ENCODE results near the gene PVALB. TPM values are rescaled to one million over a fixed set of nuclear protein-coding genes. Genes with fewer than 3 reads are reported as not detected.

PVALB gene
- polyA plus RNA-seq, 2 of the 4 experiments (the other 2 are of a cell fraction) = not detected

DNA sequence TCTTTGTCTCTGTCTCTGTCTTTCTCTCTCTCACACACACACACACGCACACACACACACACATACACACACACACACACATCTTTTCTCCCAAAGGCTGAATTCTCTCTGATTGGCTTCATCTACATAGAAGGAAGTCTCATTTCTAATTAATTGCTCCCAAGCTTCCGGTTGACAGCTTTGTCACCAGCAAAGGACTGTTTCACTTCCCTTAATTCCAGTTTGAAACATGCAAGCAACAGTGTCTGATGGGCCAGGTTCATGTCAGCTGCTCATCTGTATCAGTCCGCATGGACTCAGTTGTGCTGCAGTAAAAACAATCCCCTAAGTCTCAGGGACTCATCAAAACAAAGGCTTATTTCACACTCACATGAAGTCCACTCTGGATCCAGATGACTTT, 16.2 kb upstream of the PVALB start:
- no peak overlapping the region for H3K4me3 ChIP-seq
- H3K4me2 ChIP-seq = no peak overlapping the region
- no peak for TF ChIP-seq EHF (CRISPR knock-in tag; IDR thresholded peaks at IDR 0.05)
- TF ChIP-seq MYC (IDR thresholded peaks at IDR 0.05; ENCODE audit: borderline replicate concordance, low read length) = no peak
- TF ChIP-seq, protein P1, sequence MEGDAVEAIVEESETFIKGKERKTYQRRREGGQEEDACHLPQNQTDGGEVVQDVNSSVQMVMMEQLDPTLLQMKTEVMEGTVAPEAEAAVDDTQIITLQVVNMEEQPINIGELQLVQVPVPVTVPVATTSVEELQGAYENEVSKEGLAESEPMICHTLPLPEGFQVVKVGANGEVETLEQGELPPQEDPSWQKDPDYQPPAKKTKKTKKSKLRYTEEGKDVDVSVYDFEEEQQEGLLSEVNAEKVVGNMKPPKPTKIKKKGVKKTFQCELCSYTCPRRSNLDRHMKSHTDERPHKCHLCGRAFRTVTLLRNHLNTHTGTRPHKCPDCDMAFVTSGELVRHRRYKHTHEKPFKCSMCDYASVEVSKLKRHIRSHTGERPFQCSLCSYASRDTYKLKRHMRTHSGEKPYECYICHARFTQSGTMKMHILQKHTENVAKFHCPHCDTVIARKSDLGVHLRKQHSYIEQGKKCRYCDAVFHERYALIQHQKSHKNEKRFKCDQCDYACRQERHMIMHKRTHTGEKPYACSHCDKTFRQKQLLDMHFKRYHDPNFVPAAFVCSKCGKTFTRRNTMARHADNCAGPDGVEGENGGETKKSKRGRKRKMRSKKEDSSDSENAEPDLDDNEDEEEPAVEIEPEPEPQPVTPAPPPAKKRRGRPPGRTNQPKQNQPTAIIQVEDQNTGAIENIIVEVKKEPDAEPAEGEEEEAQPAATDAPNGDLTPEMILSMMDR (IDR thresholded peaks at IDR 0.05) = no peak
- TF ChIP-seq CHD4 (IDR thresholded peaks at IDR 0.05; ENCODE audit: borderline replicate concordance) = no peak
- 63% methylated on average over 3 of the region's 3 CpGs for WGBS (ENCODE audit: missing lambda C conversion rate)
- FAIRE-seq (no peak), DNase-seq (ENCODE audit: low read depth in 1 of 2, low spot score in 1 of 2) (no peak), ATAC-seq (no peak)
- H3K4me1 ChIP-seq = no peaks in the 10 kb centered on the region
- CTCF ChIA-PET = interaction anchor here (0.7 kb wide), 1 partner anchor 23 kb away, joined by 3 read pairs; no protein-coding TSS in a partner anchor
- no peak overlapping the region for H3K27ac ChIP-seq
- 0 out of 3 replicates have a peak, but pooled peaks cover 2% of the 10 kb centered on the region for H3K9me3 ChIP-seq
- POLR2A ChIA-PET = interaction anchor here (1.2 kb wide), 1 partner anchor 57 kb away, joined by 3 read pairs; no protein-coding TSS in a partner anchor

DNA sequence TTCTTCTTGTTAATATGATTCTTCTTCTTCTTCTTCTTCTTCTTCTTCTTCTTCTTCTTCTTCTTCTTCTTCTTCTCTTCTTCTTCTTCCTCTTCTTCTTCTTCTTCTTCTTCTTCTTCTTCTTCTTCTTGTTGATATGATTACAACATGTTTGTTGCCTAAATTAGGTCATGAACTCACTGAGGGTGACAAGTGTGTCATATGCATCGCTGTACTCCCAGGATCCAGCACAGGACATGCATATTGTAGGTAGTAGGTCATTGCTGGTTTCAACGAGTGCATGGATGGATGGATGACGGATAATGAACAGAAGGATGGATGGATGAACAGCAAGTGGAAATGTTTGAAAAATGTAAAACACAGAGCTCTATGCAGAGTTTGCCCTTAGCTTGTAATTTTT, 14.9 kb upstream of the PVALB start:
- Histone ChIP-seq H3K9me3 (no peaks in the 10 kb centered on the region), H3K4me3 (no peak overlapping the region), H3K4me2 (no peak overlapping the region), H3K4me1 (no peaks in the 10 kb centered on the region), H3K27ac (no peak overlapping the region)
- 27% methylated on average over 3 of the region's 3 CpGs for WGBS (ENCODE audit: missing lambda C conversion rate)
- CTCF ChIA-PET = interaction anchor here (1.3 kb wide), 1 partner anchor 25 kb away, joined by 3 read pairs; no protein-coding TSS in a partner anchor
- FAIRE-seq = no peak
- no peak for TF ChIP-seq CHD2 (IDR thresholded peaks at IDR 0.05; ENCODE audit: low read length, partially characterized antibody)
- TF ChIP-seq HDAC2 (IDR thresholded peaks at IDR 0.05) = no peak
- TF ChIP-seq ZNF302 (CRISPR knock-in tag; IDR thresholded peaks at IDR 0.05) = no peak
- no peak for TF ChIP-seq NFE2L2 (conservative IDR thresholded peaks at IDR 0.05; ENCODE audit: low read length)
- TF ChIP-seq MAFK (IDR thresholded peaks at IDR 0.05; ENCODE audit: partially characterized antibody) = no peak
- TF ChIP-seq GATA3 (IDR thresholded peaks at IDR 0.05; ENCODE audit: borderline replicate concordance) = no peak
- TF ChIP-seq, protein P2, sequence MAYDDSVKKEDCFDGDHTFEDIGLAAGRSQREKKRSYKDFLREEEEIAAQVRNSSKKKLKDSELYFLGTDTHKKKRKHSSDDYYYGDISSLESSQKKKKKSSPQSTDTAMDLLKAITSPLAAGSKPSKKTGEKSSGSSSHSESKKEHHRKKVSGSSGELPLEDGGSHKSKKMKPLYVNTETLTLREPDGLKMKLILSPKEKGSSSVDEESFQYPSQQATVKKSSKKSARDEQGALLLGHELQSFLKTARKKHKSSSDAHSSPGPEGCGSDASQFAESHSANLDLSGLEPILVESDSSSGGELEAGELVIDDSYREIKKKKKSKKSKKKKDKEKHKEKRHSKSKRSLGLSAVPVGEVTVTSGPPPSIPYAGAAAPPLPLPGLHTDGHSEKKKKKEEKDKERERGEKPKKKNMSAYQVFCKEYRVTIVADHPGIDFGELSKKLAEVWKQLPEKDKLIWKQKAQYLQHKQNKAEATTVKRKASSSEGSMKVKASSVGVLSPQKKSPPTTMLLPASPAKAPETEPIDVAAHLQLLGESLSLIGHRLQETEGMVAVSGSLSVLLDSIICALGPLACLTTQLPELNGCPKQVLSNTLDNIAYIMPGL (CRISPR knock-in tag; IDR thresholded peaks at IDR 0.05; ENCODE audit: borderline replicate concordance) = no peak
- TF ChIP-seq NR3C1 (IDR thresholded peaks at IDR 0.05) = no peak
- no peak for TF ChIP-seq FOXS1 (CRISPR knock-in tag; IDR thresholded peaks at IDR 0.05)
- no peak for TF ChIP-seq MYC (IDR thresholded peaks at IDR 0.05; ENCODE audit: borderline replicate concordance, low read length)
- no peak for TF ChIP-seq RCOR1 (IDR thresholded peaks at IDR 0.05; ENCODE audit: low read depth, low read length)
- TF ChIP-seq ESRRA (IDR thresholded peaks at IDR 0.05; ENCODE audit: borderline replicate concordance, low read length) = no peak
- TF ChIP-seq CBX2 (IDR thresholded peaks at IDR 0.05; ENCODE audit: borderline replicate concordance, low read depth) = no peak
- no peak for TF ChIP-seq RFX5 (IDR thresholded peaks at IDR 0.05)
- TF ChIP-seq, protein P3, sequence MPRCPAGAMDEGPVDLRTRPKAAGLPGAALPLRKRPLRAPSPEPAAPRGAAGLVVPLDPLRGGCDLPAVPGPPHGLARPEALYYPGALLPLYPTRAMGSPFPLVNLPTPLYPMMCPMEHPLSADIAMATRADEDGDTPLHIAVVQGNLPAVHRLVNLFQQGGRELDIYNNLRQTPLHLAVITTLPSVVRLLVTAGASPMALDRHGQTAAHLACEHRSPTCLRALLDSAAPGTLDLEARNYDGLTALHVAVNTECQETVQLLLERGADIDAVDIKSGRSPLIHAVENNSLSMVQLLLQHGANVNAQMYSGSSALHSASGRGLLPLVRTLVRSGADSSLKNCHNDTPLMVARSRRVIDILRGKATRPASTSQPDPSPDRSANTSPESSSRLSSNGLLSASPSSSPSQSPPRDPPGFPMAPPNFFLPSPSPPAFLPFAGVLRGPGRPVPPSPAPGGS (IDR thresholded peaks at IDR 0.05) = no peak
- no peak for TF ChIP-seq MAZ (IDR thresholded peaks at IDR 0.05; ENCODE audit: borderline replicate concordance, low read depth, low read length)
- DNase-seq (ENCODE audit: low read depth in 1 of 2, low spot score in 1 of 2) = no peak
- POLR2A ChIA-PET = no interaction called here
- no peak for ATAC-seq

DNA sequence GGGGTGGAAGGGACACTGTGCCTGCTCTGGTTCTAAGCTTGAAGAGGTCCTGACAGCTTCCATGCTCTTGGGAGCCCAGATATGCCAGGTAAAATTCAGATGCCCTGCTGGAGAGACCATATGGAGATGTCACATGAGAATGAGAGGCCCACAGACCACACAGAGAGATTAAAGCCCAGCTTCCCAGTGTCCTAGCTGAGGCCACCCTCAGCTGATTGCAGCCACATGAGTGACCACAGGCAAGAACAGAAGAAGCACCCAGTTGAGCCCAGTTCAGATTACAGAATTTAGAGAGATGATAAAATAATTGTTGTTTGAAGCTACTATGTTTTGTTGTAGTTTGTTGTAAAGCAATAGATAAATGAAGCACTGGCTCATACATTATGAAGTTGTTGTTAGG, 14.4 kb upstream of the PVALB start:
- DNase-seq (ENCODE audit: low read depth in 1 of 2, low spot score in 1 of 2) = no peak
- H3K4me1 ChIP-seq = no peaks in the 10 kb centered on the region
- no peak for FAIRE-seq
- ChIA-PET CTCF (interaction anchor here (1.3 kb wide), 1 partner anchor 26 kb away, joined by 3 read pairs; no protein-coding TSS in a partner anchor), POLR2A (no interaction called here)
- TF ChIP-seq MYC (IDR thresholded peaks at IDR 0.05; ENCODE audit: borderline replicate concordance, low read length) = no peak
- TF ChIP-seq EHMT2 (IDR thresholded peaks at IDR 0.05; ENCODE audit: low read depth) = no peak
- no peak for TF ChIP-seq HEYL (CRISPR knock-in tag; IDR thresholded peaks at IDR 0.05)
- TF ChIP-seq POLR2AphosphoS2 (conservative IDR thresholded peaks at IDR 0.05; ENCODE audit: low read length) = no peak
- TF ChIP-seq EHF (CRISPR knock-in tag; IDR thresholded peaks at IDR 0.05) = no peak
- H3K9me3 ChIP-seq = no peaks in the 10 kb centered on the region
- ATAC-seq = no peak
- no peak overlapping the region for H3K4me2 ChIP-seq
- H3K27ac ChIP-seq = no peak overlapping the region
- no peak overlapping the region for H3K4me3 ChIP-seq

Data from A549 (cell line).